ENCODE data around the gene EVA1A.

EVA1A gene

GRCh38 chr2:75562513-75562864, 1.8 kb upstream of the EVA1A start:
- DNase-seq: no peak

GRCh38 chr2:75561566-75562512, 1.1 kb upstream of the EVA1A start:
- no peak for DNase-seq

GRCh38 chr2:75560022-75560767, 544 bp downstream of the EVA1A start:
- no peak for DNase-seq

GRCh38 chr2:75559680-75560021, 1.1 kb downstream of the EVA1A start:
- DNase-seq: no peak

- DNase-seq: no peak
Observed at GRCh38 chr2:75558786-75559679, 1.7 kb downstream of the EVA1A start.

GRCh38 chr2:75558136-75558535, 2.6 kb downstream of the EVA1A start:
- DNase-seq: no peak

- DNase-seq: no peak
Observed at GRCh38 chr2:75557474-75558133, 3.1 kb downstream of the EVA1A start.

GRCh38 chr2:75556679-75557366, 3.9 kb downstream of the EVA1A start:
- DNase-seq: no peak

- no peak for DNase-seq
Observed at GRCh38 chr2:75555701-75556100, 5.0 kb downstream of the EVA1A start.

GRCh38 chr2:75553935-75554531, 6.7 kb downstream of the EVA1A start:
- DNase-seq: no peak

- DNase-seq: no peak
Observed at GRCh38 chr2:75552222-75552621, 8.5 kb downstream of the EVA1A start.

GRCh38 chr2:75551434-75551833, 9.3 kb downstream of the EVA1A start:
- DNase-seq: no peak

- DNase-seq: no peak
Observed at GRCh38 chr2:75549401-75550253, 11.1 kb downstream of the EVA1A start.

- DNase-seq: no peak
Observed at GRCh38 chr2:75548036-75548573, 12.6 kb downstream of the EVA1A start.

- DNase-seq: no peak
Observed at GRCh38 chr2:75547345-75548035, 13.2 kb downstream of the EVA1A start.

- DNase-seq: no peak
Observed at GRCh38 chr2:75545922-75546321, 14.8 kb downstream of the EVA1A start.

GRCh38 chr2:75545387-75545786, 15.4 kb downstream of the EVA1A start:
- no peak for DNase-seq

GRCh38 chr2:75543446-75543845, 17.3 kb downstream of the EVA1A start:
- no peak for DNase-seq

GRCh38 chr2:75541430-75541829, 19.3 kb downstream of the EVA1A start:
- DNase-seq: no peak

- no peak for DNase-seq
Observed at GRCh38 chr2:75540994-75541393, 19.7 kb downstream of the EVA1A start.
